UCSD-AML1 (cell line): Measurements from ENCODE around the gene GLB1L3.
"Not testable (repeated sequence)": the region's sequence is repeated elsewhere in the genome, so short reads cannot be mapped to it uniquely, and the experiment has no call there.

ENCODE experiments used
- DNase-seq: peaks from one replicate; lab custom pipeline; 2025; ENCODE audit not compliant: unreplicated experiment; lab: John Stamatoyannopoulos, UW

Gene GLB1L3

DNA sequence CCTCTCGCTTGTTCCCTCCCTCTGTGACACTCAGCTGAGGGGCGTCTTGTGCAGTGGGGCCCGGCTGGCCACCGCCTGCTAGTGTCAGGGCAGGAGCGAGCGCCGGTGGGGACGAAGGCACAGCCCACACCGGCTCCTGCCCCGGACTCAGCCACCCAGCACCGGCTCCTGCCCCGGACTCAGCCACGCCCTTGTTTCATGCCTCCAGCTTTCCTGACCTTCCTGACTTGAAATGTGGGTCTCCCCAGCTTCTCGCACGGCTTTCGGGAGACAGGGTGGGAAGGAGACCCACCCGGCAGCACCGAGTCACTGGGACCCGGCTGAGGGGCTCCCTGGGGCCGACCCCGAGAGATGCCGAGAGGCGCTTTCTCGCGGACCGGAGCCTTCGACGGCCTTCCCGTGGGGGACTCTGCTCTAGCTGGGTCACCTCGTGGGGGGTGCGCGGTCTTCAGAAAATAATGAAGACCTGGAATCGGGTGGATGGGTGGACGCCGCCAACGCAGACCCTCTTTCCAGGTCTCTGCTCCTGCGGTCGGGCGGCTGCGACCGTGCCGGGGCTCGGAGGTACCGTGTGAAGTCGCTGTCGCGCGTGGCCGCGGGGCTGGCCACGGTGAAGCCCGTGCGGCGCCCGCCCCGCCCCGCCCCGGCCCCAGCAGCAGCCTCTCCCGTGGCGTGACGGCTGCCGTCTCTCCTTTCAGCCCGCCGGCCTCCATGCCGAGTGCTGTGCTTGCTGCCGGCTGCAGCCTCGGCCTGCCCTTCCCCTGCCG lies 65.8 kb downstream of the GLB1L3 start:
- DNase-seq: no peak

DNA sequence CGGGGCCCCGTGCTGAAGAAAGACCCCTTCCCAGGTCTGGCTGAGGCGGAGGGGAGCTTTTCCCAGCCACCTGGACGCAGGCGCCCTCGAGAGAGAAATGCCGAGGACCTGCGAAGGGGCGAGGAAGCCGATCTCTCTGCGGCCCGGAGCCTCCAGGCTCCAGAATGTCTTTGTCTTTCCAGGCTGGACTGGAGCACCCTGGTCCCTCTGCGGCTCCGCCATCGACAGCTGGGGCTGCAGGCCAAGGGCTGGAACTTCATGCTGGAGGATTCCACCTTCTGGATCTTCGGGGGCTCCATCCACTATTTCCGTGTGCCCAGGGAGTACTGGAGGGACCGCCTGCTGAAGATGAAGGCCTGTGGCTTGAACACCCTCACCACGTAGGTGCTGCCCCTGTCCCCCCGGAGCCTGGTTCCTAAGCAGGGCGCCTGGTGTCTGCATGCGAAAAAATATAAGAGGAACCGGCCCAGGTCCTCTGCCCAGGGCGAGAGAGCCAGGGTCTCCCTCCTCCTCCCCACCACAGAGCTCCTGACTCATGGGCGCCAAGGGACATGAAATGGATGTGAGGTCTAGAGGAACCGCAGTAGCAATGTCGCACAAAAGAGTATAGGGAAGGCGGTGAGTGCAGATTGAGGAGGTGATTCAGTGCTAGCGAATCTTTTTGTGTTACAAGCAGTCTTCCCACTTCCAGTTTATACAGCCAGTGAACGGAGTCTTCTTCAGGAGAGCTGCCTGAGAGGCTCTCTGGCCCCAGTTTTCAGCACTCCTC lies 66.6 kb downstream of the GLB1L3 start:
- no peak for DNase-seq

DNA sequence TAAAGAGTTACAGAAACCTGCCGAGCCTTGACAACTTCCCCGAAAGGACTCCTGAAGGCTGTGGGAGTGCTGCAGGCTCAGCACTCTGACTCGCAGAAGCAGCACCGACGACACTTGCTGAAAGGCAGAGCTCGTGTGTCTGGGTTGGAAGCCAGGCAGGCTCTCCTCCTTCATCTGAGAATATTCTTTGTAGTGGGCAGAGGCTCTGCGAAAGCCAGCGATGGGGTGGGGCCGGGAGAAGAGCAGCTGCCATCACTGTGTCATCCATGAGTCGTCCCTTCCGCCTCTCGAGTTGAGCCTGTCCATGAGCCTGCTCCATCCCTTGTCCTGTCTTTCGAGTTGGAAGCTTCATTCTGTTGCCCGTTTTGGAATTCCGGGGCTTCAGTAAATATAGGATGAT lies 67.5 kb downstream of the GLB1L3 start:
- no peak for DNase-seq

DNA sequence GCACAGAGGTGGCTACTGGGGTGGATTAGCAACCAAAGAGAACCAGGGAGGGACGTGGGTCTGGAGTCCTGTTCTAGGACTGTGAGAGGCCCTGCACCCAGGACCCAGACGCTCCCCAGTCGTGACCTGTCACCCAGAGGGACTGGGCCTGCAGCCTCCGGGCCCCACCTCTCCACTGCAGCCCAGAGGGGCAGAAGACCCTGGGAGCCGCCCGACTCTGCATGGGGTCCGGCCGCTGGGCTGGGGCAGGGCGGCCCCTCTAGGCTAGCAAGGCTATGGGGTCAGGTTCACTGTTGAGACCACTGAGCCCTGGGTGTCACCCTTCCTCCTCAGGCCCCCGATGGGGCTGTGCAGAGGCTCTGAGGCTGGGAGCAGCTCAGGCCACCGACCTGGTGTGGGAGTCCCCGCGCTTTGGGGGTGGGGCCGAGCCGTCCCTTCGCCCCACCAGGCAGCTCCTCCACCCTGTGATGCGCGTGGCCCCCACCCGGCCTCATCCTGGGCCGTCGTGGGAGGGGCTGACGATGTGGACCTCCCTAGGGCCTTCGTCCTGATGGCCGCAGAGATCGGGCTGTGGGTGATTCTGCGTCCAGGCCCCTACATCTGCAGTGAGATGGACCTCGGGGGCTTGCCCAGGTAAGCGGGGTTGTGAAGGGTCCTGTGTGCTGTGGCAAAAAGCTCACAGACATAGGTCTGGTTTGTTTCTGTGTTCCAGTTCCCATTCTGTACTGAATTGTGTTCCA lies 68.5 kb downstream of the GLB1L3 start:
- not testable (repeated sequence) for DNase-seq

DNA sequence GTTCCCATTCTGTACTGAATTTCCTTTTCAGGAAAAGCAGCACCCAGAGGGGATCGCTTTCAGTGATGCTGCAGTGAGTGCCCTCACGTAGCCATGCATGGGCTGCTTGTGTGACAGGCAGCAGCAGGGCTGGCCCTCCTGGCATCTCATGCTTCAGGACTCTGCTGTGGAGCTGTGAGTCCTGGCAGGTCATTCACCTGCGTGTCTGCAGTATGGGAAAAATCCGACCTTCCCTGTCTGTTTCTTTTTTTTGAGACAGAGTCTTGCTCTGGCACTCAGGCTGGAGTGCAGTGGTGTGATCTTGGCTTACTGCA lies 69.0 kb downstream of the GLB1L3 start:
- DNase-seq: no peak

- no peak for DNase-seq
Measured at GRCh38 chr11:134346101-134346975, 70.2 kb downstream of the GLB1L3 start.

- no peak for DNase-seq
Measured at GRCh38 chr11:134346976-134347350, 70.8 kb downstream of the GLB1L3 start.

DNA sequence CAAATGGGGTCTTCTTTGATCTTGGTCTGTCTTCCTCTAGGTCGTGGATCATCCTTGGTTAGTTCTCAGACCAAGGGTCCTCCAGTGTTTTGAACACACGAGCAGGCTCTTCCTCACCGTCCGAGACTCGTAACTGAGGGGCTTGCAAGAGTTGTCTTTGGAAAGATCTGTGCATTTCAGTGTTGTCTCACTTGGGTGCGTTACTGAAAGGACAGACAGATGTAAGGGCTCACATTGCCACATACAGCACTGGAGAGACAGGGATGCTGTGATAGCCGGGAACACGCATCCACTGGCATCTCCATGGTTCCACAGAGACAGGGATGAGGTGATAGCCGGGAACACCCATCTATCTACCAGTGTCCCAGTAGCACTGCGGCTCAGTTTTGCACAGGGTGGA lies 71.3 kb downstream of the GLB1L3 start:
- DNase-seq: no peak

DNA sequence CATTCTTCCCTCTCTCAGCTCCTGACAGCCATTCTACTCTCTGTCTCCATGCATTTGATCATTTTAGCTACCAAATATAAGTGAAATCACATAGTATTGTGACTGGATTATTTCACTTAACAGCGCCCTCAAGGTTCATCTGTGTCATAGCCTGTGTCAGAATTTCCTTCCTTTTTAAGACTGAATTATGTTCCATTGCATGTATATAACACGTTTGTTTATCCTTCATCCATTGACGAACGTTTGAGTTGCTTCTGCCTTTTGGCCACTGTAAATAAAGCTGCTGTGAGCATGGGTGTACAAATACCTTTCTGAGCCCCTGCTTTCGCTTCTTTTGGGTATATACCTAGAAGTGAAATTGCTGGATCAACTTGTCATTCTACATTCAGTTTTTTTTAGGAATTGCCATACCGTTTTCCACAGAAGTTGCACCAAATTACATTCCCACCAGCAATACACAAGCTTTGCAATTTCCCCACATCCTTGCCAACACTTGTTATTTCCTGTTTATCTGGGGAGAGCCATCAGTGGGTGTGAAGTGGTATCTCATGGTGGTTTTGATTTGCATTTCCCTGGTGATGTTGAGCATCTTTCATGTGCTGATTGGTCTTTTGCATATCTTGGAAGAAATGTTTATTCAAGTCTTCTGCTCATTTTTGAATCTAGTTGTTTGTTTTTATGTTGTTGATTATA lies 73.1 kb downstream of the GLB1L3 start:
- no peak for DNase-seq

- no peak for DNase-seq
Measured at GRCh38 chr11:134349802-134350355, 73.7 kb downstream of the GLB1L3 start.

DNA sequence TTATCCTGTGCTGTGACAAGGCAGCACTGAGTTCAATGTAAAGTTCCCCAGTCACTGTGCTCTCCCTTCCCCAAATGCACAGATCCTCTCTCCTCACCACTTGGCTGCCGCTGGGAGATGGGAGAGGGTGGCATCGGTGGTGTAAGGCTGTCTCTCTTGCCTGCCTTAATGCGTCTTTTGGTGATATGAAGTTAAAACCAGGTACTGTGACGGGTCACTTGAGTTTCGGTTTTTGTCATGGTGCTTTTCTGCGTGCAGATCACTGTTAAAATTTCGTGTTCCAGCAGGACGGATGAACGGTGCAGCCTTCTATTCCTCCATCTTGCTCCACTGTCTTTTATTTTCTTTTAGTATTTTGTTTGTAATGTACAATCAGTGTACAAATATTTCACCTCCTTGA lies 74.2 kb downstream of the GLB1L3 start:
- DNase-seq: no peak

- no peak for DNase-seq
Measured at GRCh38 chr11:134352111-134352510, 75.9 kb downstream of the GLB1L3 start.

- DNase-seq: no peak
Measured at GRCh38 chr11:134355136-134355535, 79.0 kb downstream of the GLB1L3 start.

DNA sequence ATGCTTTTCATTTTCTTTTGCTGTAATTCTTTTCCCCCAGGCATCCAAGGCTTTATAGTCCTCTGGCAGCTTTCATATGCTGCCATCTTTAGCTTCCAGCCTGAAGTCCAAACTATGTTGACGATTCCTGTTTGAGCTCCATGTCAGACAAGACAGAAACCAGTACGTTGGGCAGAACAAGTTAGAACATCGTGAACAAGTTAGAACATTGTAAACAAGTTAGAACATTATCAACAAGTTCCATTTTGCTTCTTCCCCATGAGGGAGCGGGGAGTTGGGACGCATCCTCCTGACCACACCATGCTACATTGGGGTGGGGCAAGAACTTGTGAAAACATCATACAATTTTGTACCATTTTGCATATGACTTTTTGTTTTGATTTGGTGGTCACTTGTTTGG lies 79.5 kb downstream of the GLB1L3 start:
- DNase-seq: no peak

GRCh38 chr11:134356656-134357544 lies 80.7 kb downstream of the GLB1L3 start:
- DNase-seq: no peak

DNA sequence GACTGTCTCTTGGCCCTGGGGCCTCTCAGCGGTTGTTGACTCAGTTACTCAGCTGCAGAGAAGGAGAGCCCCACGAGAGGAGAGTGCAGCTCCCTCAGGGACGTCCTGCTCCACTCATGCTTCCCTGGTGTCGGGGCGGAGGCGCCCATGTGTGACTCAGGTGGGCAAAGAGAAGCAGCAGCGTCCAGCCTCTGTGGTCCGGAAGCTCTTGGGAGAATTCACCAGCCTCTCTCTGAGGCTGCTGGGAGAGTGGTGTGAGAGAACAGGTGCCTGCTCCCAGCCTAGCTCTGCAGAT lies 81.3 kb downstream of the GLB1L3 start:
- no peak for DNase-seq

GRCh38 chr11:134358165-134358855 lies 82.1 kb downstream of the GLB1L3 start:
- DNase-seq: no peak

- DNase-seq: no peak
Measured at GRCh38 chr11:134358856-134359490, 82.8 kb downstream of the GLB1L3 start.
